Sigmoid colon (tissue), 4 donors: ENCODE data around the gene VPS45.

ENCODE experiments used
- CTCF ChIP-seq, 4 experiments: fragments of 450-650 bp in 3 of 4; fragments of 200-600 bp in 1 of 4; IDR thresholded peaks; one replicate each; pipeline ENCODE4 v1.5.1; 2016 to 2019; ENCODE audit warnings: antibody characterized with exemption in 4 of 4, mild to moderate bottlenecking in 3 of 4, moderate library complexity in 2 of 4
- EP300 ChIP-seq, 4 donors: sonication (generic); formaldehyde crosslinking; IDR thresholded peaks; one replicate each; pipeline ENCODE4 v1.6.1; 2017; ENCODE audit warnings: antibody characterized with exemption in 4 of 4
- POLR2A ChIP-seq, 2 donors: fragments of 450-650 bp; IDR thresholded peaks; one replicate each; pipeline ENCODE4 v1.6.1; 2016; ENCODE audit warnings: antibody characterized with exemption in 2 of 2, mild to moderate bottlenecking in 2 of 2, moderate library complexity in 2 of 2
- POLR2AphosphoS5 ChIP-seq, 4 donors: sonication (generic); formaldehyde crosslinking; IDR thresholded peaks; one replicate each; pipeline ENCODE4 v1.6.1; 2017; ENCODE audit warnings: antibody characterized with exemption in 4 of 4

- TF ChIP-seq CTCF (IDR thresholded peaks at IDR 0.05) (no peak), EP300 (IDR thresholded peaks at IDR 0.05) (no peak), POLR2A (IDR thresholded peaks at IDR 0.05) (no peak), POLR2AphosphoS5 (IDR thresholded peaks at IDR 0.05) (no peak)
Measured at GRCh38 chr1:150179867-150180266, 112.3 kb downstream of the VPS45 start.
